K562 (cell line): Measurements from ENCODE around the gene PDCD11. TPM values are rescaled to one million over a fixed set of nuclear protein-coding genes. Genes with fewer than 3 reads are reported as not detected.

Experiments used
- ARID4B ChIP-seq: sonication (generic); formaldehyde crosslinking; IDR thresholded peaks from 2 replicates; pipeline ENCODE4 v1.8.0; 2022; ENCODE audit warnings: mild to moderate bottlenecking, missing genetic modification reagents
- CCNT2 ChIP-seq: IDR thresholded peaks from 2 replicates; pipeline ENCODE4 v1.6.1; 2011; ENCODE audit warnings: borderline replicate concordance, low read depth, mild to moderate bottlenecking, moderate library complexity, mixed read lengths, low read length; ENCODE audit not compliant: insufficient read length; ENCODE audit errors: extremely low read depth
- CREM ChIP-seq: IDR thresholded peaks from 2 replicates; pipeline ENCODE4 v1.6.1; 2014; ENCODE audit warnings: antibody characterized with exemption, low read depth
- EGR1 ChIP-seq: fragments of 450-650 bp; conservative IDR thresholded peaks from 2 replicates; pipeline ENCODE4 v1.6.1; 2017; ENCODE audit warnings: mild to moderate bottlenecking
- ESRRA ChIP-seq: fragments of 450-650 bp; IDR thresholded peaks from 2 replicates; pipeline ENCODE4 v1.6.1; 2014; ENCODE audit warnings: low read depth, mild to moderate bottlenecking, moderate library complexity, borderline replicate concordance
- GTF2E2 ChIP-seq: fragments of 200-800 bp; sonication (Bioruptor generic); IDR thresholded peaks from 2 replicates; pipeline ENCODE4 v1.6.1; 2016; ENCODE audit warnings: missing genetic modification characterization, missing compliant biosample characterization
- MBD2 ChIP-seq: sonication (generic); IDR thresholded peaks from 2 replicates; pipeline ENCODE4 v1.6.1; 2016; ENCODE audit warnings: low read depth, borderline replicate concordance
- POLR2AphosphoS2 ChIP-seq: IDR thresholded peaks from 2 replicates; pipeline ENCODE4 v1.6.1; 2012; ENCODE audit warnings: low read length, improper control_type of control experiment
- RREB1 ChIP-seq: fragments of 250-450 bp; sonication (Bioruptor Pico); IDR thresholded peaks from 2 replicates; pipeline ENCODE4 v1.4.0; 2020
- STAT5B ChIP-seq: fragments of 250-450 bp; sonication (Bioruptor Pico); IDR thresholded peaks from 2 replicates; pipeline ENCODE4 v1.8.0; 2021; ENCODE audit warnings: mild to moderate bottlenecking, inconsistent platforms
- polyA plus RNA-seq, 8 experiments: library from polyadenylated mRNA; depleted of rRNA in 4 of 8; stranded (reverse) in 5 of 8; unstranded in 3 of 8; fragments of >200 nt; fragmentation: Nextera tagmentation in 2 of 8; fragmentation: Illumina TruSeq in 1 of 8; extraction: Ambion mirVana in 2 of 8; extraction: Trizol in 1 of 8; gene quantifications; 2 replicates each; pipeline versions ENCODE4 v1.2.1 to v1.2.3, GENCODE V29; 2011 to 2014; ENCODE audit warnings: inconsistent platforms in 1 of 8, missing spikeins in 1 of 8
- total RNA-seq, 7 experiments: library from RNA; depleted of rRNA in 6 of 7; stranded (reverse); fragments of >200 nt in 6 of 7; fragmentation: Illumina TruSeq in 2 of 7; extraction: Trizol in 2 of 7; gene quantifications; 2 replicates each; pipeline versions ENCODE4 v1.2.1 to v1.2.3, GENCODE V29; 2011 to 2021; ENCODE audit warnings: low replicate concordance in 1 of 7

Gene PDCD11
- total and polyA plus RNA-seq, 9 of the 15 experiments (the other 6 are each of a cell fraction or from before 2014, with no cell fraction given), result 14.8 to 73.8 (median 50.0) TPM

- TF ChIP-seq RREB1 (CRISPR knock-in tag) (no peak), ARID4B (CRISPR knock-in tag) (peak; percentile 29; the same call in 1 of the 2 replicates), ESRRA (peak; percentile 12; the same call in 1 of the 2 replicates), EGR1 (peak; percentile 56), GTF2E2 (tag) (peak; percentile 87; the same call in 1 of the 2 replicates), POLR2AphosphoS2 (peak; percentile 50; the same call in 1 of the 2 replicates), STAT5B (no peak), CCNT2 (peak; percentile 22), MBD2 (peak; percentile 77; the same call in 1 of the 2 replicates), CREM (peak; percentile 80)
Observed at GRCh38 chr10:103367782-103368518, 28.5 kb upstream of the PDCD11 start, which contains the start of gene TAF5 (continued).
